C1 segment of cervical spinal cord (tissue), 14 donors: Measurements from ENCODE around the gene KAZN.

Source experiments
- DNase-seq, 14 donors: peaks; one replicate each; lab custom pipeline; 2025; lab: John Stamatoyannopoulos, UW

Gene KAZN

DNA sequence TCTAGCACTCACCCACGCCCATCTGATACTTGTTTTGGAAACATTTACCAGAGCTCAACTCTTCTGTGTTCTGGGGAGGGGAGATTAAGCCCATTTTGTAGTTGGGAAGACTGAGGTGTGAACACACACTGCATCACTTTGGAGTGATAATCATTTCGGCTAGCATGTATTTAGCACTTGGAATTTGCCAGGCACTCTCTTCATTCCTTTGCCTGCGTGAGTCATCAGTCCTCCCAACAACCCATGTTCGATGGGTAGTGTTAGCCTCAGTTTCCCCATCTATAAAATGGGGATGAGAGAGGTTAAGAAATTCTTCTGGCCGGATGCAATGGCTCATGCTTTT lies 372.3 kb downstream of the KAZN start:
- no peak for DNase-seq

DNA sequence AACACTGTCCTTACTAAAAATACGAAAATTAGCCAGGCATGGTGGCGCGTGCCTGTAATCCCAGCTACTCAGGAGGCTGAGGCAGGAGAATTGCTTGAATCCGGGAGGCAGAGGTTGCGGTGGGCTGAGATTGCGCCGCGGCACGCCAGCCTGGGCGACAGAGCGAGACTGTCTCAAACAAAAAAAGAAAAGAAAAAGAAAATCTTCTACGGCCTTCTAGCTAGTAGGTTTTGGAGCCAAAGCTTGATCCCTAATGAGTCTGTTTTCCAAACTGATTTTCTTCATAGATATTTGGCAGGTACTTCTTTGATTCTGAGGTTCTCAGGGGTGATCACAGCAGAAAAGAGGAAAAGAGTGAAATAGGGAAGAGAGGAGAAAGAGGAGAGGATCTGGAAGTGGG lies 372.7 kb downstream of the KAZN start:
- DNase-seq = no peak

DNA sequence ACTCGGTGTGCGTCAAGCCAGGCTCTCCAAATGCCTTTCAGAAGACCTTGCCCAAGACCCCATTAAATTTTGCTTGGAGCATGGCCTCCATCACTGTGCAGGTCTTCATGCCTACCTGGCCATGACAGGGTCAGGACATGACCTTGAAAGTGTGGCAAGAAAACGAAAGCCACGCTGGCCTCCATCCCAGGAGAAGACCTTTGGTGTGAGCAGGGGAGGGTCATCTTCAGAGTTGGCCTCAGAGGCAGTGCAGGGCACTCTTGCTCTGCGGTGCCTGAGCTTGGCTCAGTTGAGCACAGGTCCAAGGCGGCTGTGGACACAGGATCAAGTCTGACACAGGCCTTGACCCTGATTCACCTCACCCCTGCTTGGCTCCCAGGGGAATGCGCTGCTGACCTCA lies 373.6 kb downstream of the KAZN start:
- DNase-seq = no peak

DNA sequence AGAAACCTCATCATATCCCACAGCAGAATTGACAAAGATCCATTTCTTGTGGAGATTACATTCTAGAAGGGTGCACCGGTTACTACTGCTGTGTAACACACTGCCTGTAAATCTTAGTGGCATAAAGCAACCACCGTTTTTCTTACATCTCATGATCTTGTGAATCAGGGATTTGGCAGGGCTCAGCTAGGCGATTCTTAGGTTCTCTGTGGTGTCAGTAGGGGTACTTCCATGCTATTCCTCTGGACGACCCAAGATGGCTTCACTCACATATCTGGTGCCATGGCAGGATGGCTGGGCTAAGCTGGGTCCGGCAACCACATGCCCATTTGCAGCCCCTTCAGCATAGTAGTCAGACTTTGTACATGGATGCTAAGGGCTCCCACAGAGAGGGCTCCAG lies 375.3 kb downstream of the KAZN start:
- no peak for DNase-seq

GRCh38 chr1:14974361-14974760 lies 375.9 kb downstream of the KAZN start:
- DNase-seq = no peak

GRCh38 chr1:14975119-14975518 lies 376.6 kb downstream of the KAZN start:
- DNase-seq = peak in 1 of 14 donors; percentile 97

GRCh38 chr1:14976256-14976655 lies 377.8 kb downstream of the KAZN start:
- no peak for DNase-seq

- no peak for DNase-seq
Observed at GRCh38 chr1:14977338-14977931, 378.9 kb downstream of the KAZN start.

DNA sequence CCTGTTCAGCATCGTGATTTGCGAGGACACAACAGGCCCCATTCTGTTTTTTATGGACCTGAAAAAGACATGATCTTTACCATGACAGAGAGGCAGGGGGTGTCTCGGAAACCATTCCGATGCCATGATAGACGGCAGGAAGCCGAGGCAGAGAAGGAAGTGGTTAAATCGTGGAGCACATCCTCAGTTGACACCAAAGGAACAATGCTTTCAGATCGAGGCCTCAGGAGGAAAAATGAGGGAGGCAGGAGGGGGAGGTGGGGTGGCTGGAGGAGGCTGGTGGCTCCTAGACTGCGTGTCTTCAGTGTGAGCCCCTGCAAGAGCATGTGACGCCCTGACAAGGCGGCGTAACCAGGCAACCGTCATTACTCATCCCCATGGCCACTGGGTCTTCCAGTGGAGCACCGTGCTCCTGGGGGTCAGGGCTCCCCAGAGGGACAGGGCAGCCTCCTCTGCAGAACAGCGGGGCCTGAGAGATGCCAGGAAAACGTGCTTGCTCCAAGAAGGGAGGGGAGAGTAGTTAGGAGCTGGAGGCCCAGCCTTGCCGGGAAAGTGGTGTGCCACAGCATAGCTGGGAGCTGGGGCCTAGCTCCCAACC lies 382.2 kb downstream of the KAZN start:
- peak in 5 of 14 donors; percentile 10 to 73 (median 19) for DNase-seq

- DNase-seq = no peak
Observed at GRCh38 chr1:14982029-14982428, 383.5 kb downstream of the KAZN start.

GRCh38 chr1:14983277-14983676 lies 384.8 kb downstream of the KAZN start:
- DNase-seq = no peak

- DNase-seq = no peak
Observed at GRCh38 chr1:14986168-14986567, 387.7 kb downstream of the KAZN start.

DNA sequence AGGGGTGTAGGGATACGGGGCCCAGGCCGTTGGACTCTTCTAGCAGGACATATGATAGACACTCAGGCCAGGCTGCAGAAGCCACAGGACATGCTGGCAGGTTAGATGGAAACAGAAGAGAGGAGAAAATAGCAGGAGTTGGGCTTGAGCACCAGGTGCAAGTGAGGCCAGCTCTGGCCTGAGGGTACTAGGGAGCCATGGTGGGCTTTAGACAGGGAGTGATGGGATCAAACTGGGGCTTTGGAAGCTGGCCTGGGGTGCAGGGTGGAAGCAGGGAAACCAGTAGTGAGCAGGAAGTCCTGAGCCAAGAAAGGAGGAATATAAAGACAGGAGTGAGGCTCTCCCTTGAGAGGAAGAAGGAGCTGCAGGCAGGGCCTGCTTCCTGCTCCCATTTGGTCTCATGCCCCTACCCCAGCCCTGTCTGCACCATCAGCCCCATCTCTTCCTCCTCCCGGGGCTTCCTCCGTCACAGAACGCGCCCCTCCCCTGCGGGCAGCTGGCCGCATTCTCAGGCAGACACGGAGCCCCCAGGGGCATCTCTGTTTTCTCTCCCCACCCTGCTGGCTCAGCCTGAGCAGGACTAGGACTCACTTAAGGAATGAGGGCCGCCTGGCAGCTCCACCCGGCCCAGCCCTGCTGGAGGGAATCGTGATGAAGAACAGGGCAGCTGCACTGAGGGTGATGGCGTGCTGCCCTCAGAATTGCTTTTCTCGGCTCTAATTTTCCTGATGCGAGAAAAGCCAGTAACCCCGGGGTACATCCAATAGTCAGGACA lies 389.5 kb downstream of the KAZN start:
- DNase-seq = no peak

DNA sequence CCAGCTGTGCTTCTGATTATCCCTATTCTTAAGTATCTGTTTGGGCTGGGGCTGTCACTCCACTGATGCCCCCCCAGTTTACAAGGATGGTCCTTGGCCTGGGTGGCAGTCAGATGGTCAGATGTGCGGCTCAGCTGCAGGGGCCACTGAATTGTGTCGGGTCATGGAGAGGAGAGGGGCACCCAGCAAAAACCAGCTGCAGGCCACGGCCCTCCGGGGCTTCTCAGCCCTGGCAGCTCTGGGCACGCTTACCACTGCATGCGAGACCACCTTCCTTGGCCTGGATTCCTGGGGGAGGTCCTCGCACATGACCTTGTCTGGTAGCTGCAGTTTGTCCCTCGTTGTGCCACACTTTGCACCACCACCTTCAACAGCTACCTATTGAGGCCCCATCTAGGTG lies 390.2 kb downstream of the KAZN start:
- no peak for DNase-seq

GRCh38 chr1:14989931-14990728 lies 391.6 kb downstream of the KAZN start:
- no peak for DNase-seq

- DNase-seq = no peak
Observed at GRCh38 chr1:14993414-14993813, 394.9 kb downstream of the KAZN start.

DNA sequence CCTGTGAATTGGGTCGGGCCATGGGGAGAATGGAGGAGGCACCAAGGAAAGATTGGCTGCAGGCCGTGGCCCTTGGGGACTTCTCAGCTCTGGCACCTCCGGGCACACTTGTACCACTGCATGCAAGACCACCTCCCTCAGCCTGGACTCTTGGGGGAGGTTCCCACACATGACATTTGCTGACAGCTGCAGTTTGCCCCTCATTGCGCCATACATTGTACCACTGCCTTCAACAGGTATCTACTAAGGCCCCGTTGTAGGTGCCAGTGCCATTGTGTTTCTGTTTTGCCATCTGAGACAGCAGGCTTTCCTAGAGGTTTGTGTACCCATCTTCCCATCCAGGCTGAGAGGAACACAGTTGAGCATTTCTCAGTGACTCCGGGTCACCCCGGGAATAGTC lies 395.7 kb downstream of the KAZN start:
- peak in 1 of 14 donors; percentile 36 for DNase-seq

- DNase-seq = peak in 4 of 14 donors; percentile 17 to 97 (median 43)
Observed at GRCh38 chr1:14994841-14995437, 396.5 kb downstream of the KAZN start.

DNA sequence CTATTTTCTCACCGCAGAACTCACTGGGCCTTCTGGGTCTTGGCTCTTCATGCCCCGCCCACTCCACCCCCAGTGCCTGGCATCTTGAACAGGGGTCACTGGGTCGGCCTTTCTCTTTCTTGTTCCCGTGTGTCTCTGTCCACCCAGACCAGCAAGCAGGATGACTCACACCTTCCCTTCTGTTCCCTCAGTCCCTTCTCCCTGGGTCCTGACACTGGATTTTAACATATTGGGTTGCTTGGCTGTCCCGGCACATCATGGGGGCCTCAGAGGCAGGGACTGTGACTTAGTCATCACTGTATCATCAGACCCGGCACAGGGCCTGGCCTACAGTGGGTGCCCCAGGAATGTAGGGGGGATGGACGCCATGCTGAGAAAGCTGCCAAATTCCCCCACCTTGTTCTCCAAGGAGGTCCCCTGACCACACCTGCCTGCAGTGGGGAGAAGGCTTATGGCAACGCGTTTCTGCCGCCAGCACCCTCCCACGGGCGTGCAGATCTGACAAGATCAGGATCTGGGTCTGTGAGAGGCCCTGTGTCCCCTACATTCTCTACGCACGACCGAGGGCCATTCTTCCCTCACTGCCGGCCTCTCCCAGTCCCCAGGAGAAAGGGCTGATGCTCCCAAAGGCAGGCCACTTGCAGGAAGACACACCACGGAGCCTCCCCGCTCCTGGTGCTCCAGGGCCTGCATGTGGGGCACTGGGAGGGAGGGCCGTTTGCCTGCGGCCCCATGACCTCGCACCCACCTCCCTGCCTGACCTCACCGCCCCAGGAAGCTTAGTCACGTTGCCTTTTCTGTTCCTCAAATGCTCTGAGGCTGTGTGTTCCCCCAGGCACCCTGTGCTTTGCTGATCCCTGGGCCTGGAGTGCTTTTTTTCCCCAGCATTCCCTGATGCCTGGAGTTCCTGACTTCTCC lies 397.9 kb downstream of the KAZN start:
- DNase-seq = peak in 5 of 14 donors; percentile 12 to 84 (median 49)

- DNase-seq = peak in 1 of 14 donors; percentile 27
Observed at GRCh38 chr1:14997646-14998276, 399.3 kb downstream of the KAZN start.
